Prostate gland (tissue), 2 donors: ENCODE results near the gene PLEKHH2. TPM values are rescaled to one million over a fixed set of nuclear protein-coding genes. Genes with fewer than 3 reads are reported as not detected.
A peak's percentile ranks its signal among the peaks of the same experiment; 100 is the strongest.

ENCODE experiments used
- DNase-seq: peaks from one replicate; pipeline ENCODE4 v3.0.0-alpha.2; 2019; ENCODE audit warnings: low spot score
- H3K27ac ChIP-seq, 2 donors: fragments of 200-600 bp; sonication (generic); 2 replicates each; pipeline ENCODE4 v1.5.1; 2017 to 2019
- H3K27me3 ChIP-seq: fragments of 200-600 bp; sonication (generic); replicated peaks from 2 replicates; pipeline ENCODE4 v1.5.1; 2019; ENCODE audit not compliant: insufficient read depth
- H3K36me3 ChIP-seq, 2 donors: fragments of 200-600 bp; sonication (generic); 1 replicate in 1 of 2; 2 replicates in 1 of 2; pipeline versions ENCODE4 v1.5.1 to v1.8.1; 2017 to 2019
- H3K4me1 ChIP-seq: fragments of 200-600 bp; sonication (generic); replicated peaks from 2 replicates; pipeline ENCODE4 v1.5.1; 2019
- H3K4me3 ChIP-seq, 2 donors: fragments of 200-600 bp; sonication (generic); 2 replicates each; pipeline ENCODE4 v1.5.1; 2017 to 2019
- H3K9me3 ChIP-seq: fragments of 200-600 bp; sonication (generic); 2 replicates; pipeline ENCODE4 v1.5.1; 2017
- CTCF ChIP-seq, 4 experiments: fragments of 200-600 bp in 2 of 4; fragments of 450-650 bp in 2 of 4; sonication (generic) in 2 of 4; IDR thresholded peaks; 1 replicate in 3 of 4; 2 replicates in 1 of 4; pipeline ENCODE4 v1.5.1; 2016 to 2019; ENCODE audit warnings: antibody characterized with exemption in 4 of 4, mild to moderate bottlenecking in 2 of 4, moderate library complexity in 2 of 4
- POLR2A ChIP-seq: fragments of 450-650 bp; IDR thresholded peaks from one replicate; pipeline ENCODE4 v1.6.1; 2016; ENCODE audit warnings: antibody characterized with exemption, mild to moderate bottlenecking
- POLR2AphosphoS5 ChIP-seq: sonication (generic); formaldehyde crosslinking; IDR thresholded peaks from one replicate; pipeline ENCODE4 v1.6.1; 2017; ENCODE audit warnings: antibody characterized with exemption
- WGBS: methylation state at CpG from one replicate; pipeline ENCODE4 v1.1.5; 2018; 5-methylcytosine and 5-hydroxymethylcytosine counted together
- intact Hi-C: fragments of 100-400 bp; cut with DNase I; formaldehyde crosslinking; loops from one replicate; pipeline ENCODE4 v1.14.2; 2022
- total RNA-seq, 2 donors: library from RNA; depleted of rRNA; stranded (reverse); fragments of >200 nt; gene quantifications; one replicate each; pipeline ENCODE4 v1.1.0, GENCODE V29; 2016

The PLEKHH2 gene
- total RNA-seq, result 10 to 100 TPM in 1 of 2 donors, 1 to 10 TPM in 1; 5.9 to 25.2 TPM

- H3K36me3 ChIP-seq, result no peaks in the 10 kb centered on the region
- no peaks in the 10 kb centered on the region for H3K4me1 ChIP-seq
- peak within 1 kb of the TSS; percentile 76 to 81 for H3K4me3 ChIP-seq
- under 1% methylated on average over 54 of the region's 75 CpGs for WGBS
- H3K9me3 ChIP-seq, result no peaks in the 10 kb centered on the region
- intact Hi-C loops, result no loop called here
- peak within 1 kb of the TSS; percentile 51 to 70 for H3K27ac ChIP-seq
- peak; percentile 91 for DNase-seq
- peak; percentile 94 for TF ChIP-seq POLR2A
- peak; percentile 84 for TF ChIP-seq POLR2AphosphoS5
- TF ChIP-seq CTCF (IDR thresholded peaks at IDR 0.05), result no peak
- H3K27me3 ChIP-seq, result no peaks in the 10 kb centered on the region
Measured at GRCh38 chr2:43637030-43637803, at the start of gene PLEKHH2. TSS of gene PLEKHH2 (plus strand) at chr2:43637260. CDS start at chr2:43644674, 7,414 bp downstream.

- Histone ChIP-seq H3K4me1 (peaks cover 6% of the 10 kb centered on the region), H3K4me3 (no peak overlapping the region), H3K27me3 (no peaks in the 10 kb centered on the region), H3K27ac (no peak overlapping the region), H3K9me3 (no peaks in the 10 kb centered on the region), H3K36me3 (no peaks in the 10 kb centered on the region)
- TF ChIP-seq CTCF (IDR thresholded peaks at IDR 0.05), result no peak
- no peak for TF ChIP-seq POLR2A
- no peak for TF ChIP-seq POLR2AphosphoS5
- no peak for DNase-seq
- intact Hi-C loops, result no loop called here
Measured at GRCh38 chr2:43592443-43592842, 44.6 kb upstream of the PLEKHH2 start.

GRCh38 chr2:43593254-43593653 is 43.8 kb upstream of the PLEKHH2 start:
- H3K27me3 ChIP-seq, result no peaks in the 10 kb centered on the region
- 70% methylated on average over 3 of the region's 3 CpGs for WGBS
- no peaks in the 10 kb centered on the region for H3K36me3 ChIP-seq
- intact Hi-C loops, result no loop called here
- no peak for DNase-seq
- H3K9me3 ChIP-seq, result no peaks in the 10 kb centered on the region
- peaks cover 6% of the 10 kb centered on the region for H3K4me1 ChIP-seq
- no peak overlapping the region for H3K4me3 ChIP-seq
- no peak for TF ChIP-seq POLR2AphosphoS5
- TF ChIP-seq POLR2A, result no peak
- TF ChIP-seq CTCF (IDR thresholded peaks at IDR 0.05), result no peak
- no peak overlapping the region for H3K27ac ChIP-seq

GRCh38 chr2:43594875-43595274 is 42.2 kb upstream of the PLEKHH2 start:
- Histone ChIP-seq H3K4me1 (peaks cover 6% of the 10 kb centered on the region), H3K27ac (no peak overlapping the region), H3K27me3 (no peaks in the 10 kb centered on the region), H3K4me3 (peak overlapping the region in 1 of 2 donors; percentile 68), H3K9me3 (no peaks in the 10 kb centered on the region), H3K36me3 (no peaks in the 10 kb centered on the region)
- intact Hi-C loops, result no loop called here
- DNase-seq, result no peak
- WGBS, result 94% methylated on average over 3 of the region's 3 CpGs
- TF ChIP-seq CTCF (IDR thresholded peaks at IDR 0.05) (no peak), POLR2AphosphoS5 (no peak), POLR2A (no peak)
